BE2C (cell line): ENCODE data around the gene AKAP13.

ENCODE experiments used
- DNase-seq: peaks from one replicate; pipeline ENCODE4 v3.0.0-alpha.2; 2020
- H3K27me3 ChIP-seq: fragments of 250-450 bp; sonication (Bioruptor Pico); 2 replicates; pipeline ENCODE4 v1.5.1; 2020; ENCODE audit warnings: mild to moderate bottlenecking
- H3K36me3 ChIP-seq: fragments of 250-450 bp; sonication (Bioruptor Pico); 2 replicates; pipeline ENCODE4 v1.5.1; 2020; ENCODE audit warnings: mild to moderate bottlenecking
- H3K4me1 ChIP-seq: fragments of 250-450 bp; sonication (Bioruptor Pico); 2 replicates; pipeline ENCODE4 v1.5.1; 2020
- H3K4me3 ChIP-seq: 2 replicates; pipeline ENCODE4 v1.5.1; 2011; ENCODE audit warnings: low read depth, low read length
- H3K9me3 ChIP-seq: fragments of 250-450 bp; sonication (Bioruptor Pico); 2 replicates; pipeline ENCODE4 v1.5.1; 2020
- CTCF ChIP-seq: IDR thresholded peaks from 2 replicates; pipeline ENCODE4 v1.5.1; 2012; ENCODE audit warnings: mild to moderate bottlenecking, low read depth, low read length

The AKAP13 gene

GRCh38 chr15:85397151-85397550 lies 16.7 kb downstream of the AKAP13 start:
- Histone ChIP-seq H3K27me3 (no peaks in the 10 kb centered on the region), H3K4me1 (peaks cover 12% of the 10 kb centered on the region), H3K9me3 (no peaks in the 10 kb centered on the region), H3K36me3 (no peaks in the 10 kb centered on the region), H3K4me3 (no peak overlapping the region)
- DNase-seq, result no peak
- no peak for TF ChIP-seq CTCF

- Histone ChIP-seq H3K36me3 (no peaks in the 10 kb centered on the region), H3K27me3 (no peaks in the 10 kb centered on the region), H3K4me1 (peaks cover 14% of the 10 kb centered on the region), H3K4me3 (no peak overlapping the region), H3K9me3 (no peaks in the 10 kb centered on the region)
- no peak for TF ChIP-seq CTCF
- no peak for DNase-seq
Observed at GRCh38 chr15:85397926-85398325, 17.5 kb downstream of the AKAP13 start.

- no peaks in the 10 kb centered on the region for H3K36me3 ChIP-seq
- no peak for DNase-seq
- peaks cover 17% of the 10 kb centered on the region for H3K4me1 ChIP-seq
- no peak overlapping the region for H3K4me3 ChIP-seq
- no peaks in the 10 kb centered on the region for H3K27me3 ChIP-seq
- H3K9me3 ChIP-seq, result no peaks in the 10 kb centered on the region
- no peak for TF ChIP-seq CTCF
Observed at GRCh38 chr15:85398822-85399221, 18.4 kb downstream of the AKAP13 start.

GRCh38 chr15:85399627-85400026 lies 19.2 kb downstream of the AKAP13 start:
- no peaks in the 10 kb centered on the region for H3K9me3 ChIP-seq
- no peak for TF ChIP-seq CTCF
- no peaks in the 10 kb centered on the region for H3K36me3 ChIP-seq
- H3K27me3 ChIP-seq, result no peaks in the 10 kb centered on the region
- peaks cover 19% of the 10 kb centered on the region for H3K4me1 ChIP-seq
- no peak for DNase-seq
- H3K4me3 ChIP-seq, result no peak overlapping the region

- Histone ChIP-seq H3K4me3 (no peak overlapping the region), H3K27me3 (no peaks in the 10 kb centered on the region), H3K9me3 (no peaks in the 10 kb centered on the region), H3K4me1 (peaks cover 12% of the 10 kb centered on the region), H3K36me3 (no peaks in the 10 kb centered on the region)
- DNase-seq, result no peak
- TF ChIP-seq CTCF, result no peak
Observed at GRCh38 chr15:85400606-85401005, 20.2 kb downstream of the AKAP13 start.

GRCh38 chr15:85401108-85401774 lies 20.8 kb downstream of the AKAP13 start:
- H3K9me3 ChIP-seq, result no peaks in the 10 kb centered on the region

More at GRCh38 chr15:85401108-85401774, 20.8 kb downstream of the AKAP13 start:
- TF ChIP-seq CTCF, result no peak
- H3K4me1 ChIP-seq, result peaks cover 12% of the 10 kb centered on the region
- no peak for DNase-seq
- no peaks in the 10 kb centered on the region for H3K27me3 ChIP-seq
- no peak overlapping the region for H3K4me3 ChIP-seq
- no peaks in the 10 kb centered on the region for H3K36me3 ChIP-seq
